ENCODE results near the gene SPATA3.

SPATA3 gene

DNA sequence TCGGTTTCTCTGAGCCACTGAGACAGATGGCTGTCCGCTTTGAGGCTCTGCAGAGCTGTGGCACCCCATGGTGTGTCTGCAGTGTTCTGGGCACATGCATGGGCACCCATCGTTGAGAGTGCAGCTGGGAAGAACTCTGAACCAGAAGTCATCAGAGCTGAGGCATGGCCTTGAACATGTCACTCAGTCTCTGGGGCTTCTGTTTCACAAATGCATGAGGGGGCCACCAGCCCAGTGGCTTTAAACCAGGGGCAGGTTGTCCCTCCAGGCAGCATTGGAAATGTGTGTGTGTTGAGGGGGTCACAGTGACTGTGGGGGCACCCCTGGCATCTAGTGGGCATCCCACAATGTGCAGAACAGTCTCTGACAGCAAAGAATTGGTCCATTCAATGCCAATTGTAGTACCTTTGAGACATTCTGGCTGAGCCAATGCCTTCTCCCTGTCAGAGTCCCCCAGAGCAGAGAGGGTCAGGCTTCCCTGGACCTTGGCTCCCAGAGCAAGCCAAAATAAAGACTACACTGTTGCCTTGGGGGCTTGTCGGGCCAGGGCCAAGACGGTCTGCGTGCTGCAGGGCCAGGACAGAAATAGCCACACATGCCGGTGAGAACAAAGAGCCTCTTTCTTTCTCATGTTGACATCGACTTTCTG, 51.5 kb downstream of the SPATA3 start:
- Histone ChIP-seq H3K27ac (ENCODE audit: extremely low read depth, low read depth, low read length) (no peak overlapping the region), H3K4me1 (ENCODE audit: control insufficient read depth, insufficient read depth, low read length) (no peaks in the 10 kb centered on the region), H3K36me3 (ENCODE audit: control insufficient read depth in 2 of 2, insufficient read depth in 1 of 2, low read length in 2 of 2) (peaks cover 4 to 35% of the 10 kb centered on the region in 2 experiments; a peak in 2 of 3 replicates), H3K4me3 (ENCODE audit: low read depth, low read length) (no peak overlapping the region), H3K9me3 (ENCODE audit: control insufficient read depth, insufficient read depth, low read depth, low read length) (no peaks in the 10 kb centered on the region)
- CTCF ChIA-PET: interaction anchor here (0.6 to 1.4 kb wide), 3 partner anchors 60 to 378 kb away, joined by 3 to 4 read pairs (median 3); no protein-coding TSS in a partner anchor
- TF ChIP-seq KLF16 (tag by site-specific recombination; IDR thresholded peaks at IDR 0.05) (no peak), PBX3 (CRISPR knock-in tag; IDR thresholded peaks at IDR 0.05) (no peak), ZNF37A (tag by site-specific recombination; IDR thresholded peaks at IDR 0.05) (no peak), ZNF2 (tag by site-specific recombination; IDR thresholded peaks at IDR 0.05) (no peak), ZNF302 (tag by site-specific recombination; IDR thresholded peaks at IDR 0.05; ENCODE audit: low read depth) (no peak), ZBTB48 (tag by site-specific recombination; IDR thresholded peaks at IDR 0.05) (no peak), ZNF24 (tag by site-specific recombination; IDR thresholded peaks at IDR 0.05) (no peak), ZNF292 (tag by site-specific recombination; IDR thresholded peaks at IDR 0.05; ENCODE audit: borderline replicate concordance, low read depth) (no peak), ZNF48 (tag by site-specific recombination; IDR thresholded peaks at IDR 0.05) (no peak), ZNF423 (tag by site-specific recombination; IDR thresholded peaks at IDR 0.05) (no peak), GLI4 (tag by site-specific recombination; IDR thresholded peaks at IDR 0.05) (no peak), ZNF311 (tag by site-specific recombination; IDR thresholded peaks at IDR 0.05; ENCODE audit: borderline replicate concordance) (no peak)
- TF ChIP-seq, protein P1, sequence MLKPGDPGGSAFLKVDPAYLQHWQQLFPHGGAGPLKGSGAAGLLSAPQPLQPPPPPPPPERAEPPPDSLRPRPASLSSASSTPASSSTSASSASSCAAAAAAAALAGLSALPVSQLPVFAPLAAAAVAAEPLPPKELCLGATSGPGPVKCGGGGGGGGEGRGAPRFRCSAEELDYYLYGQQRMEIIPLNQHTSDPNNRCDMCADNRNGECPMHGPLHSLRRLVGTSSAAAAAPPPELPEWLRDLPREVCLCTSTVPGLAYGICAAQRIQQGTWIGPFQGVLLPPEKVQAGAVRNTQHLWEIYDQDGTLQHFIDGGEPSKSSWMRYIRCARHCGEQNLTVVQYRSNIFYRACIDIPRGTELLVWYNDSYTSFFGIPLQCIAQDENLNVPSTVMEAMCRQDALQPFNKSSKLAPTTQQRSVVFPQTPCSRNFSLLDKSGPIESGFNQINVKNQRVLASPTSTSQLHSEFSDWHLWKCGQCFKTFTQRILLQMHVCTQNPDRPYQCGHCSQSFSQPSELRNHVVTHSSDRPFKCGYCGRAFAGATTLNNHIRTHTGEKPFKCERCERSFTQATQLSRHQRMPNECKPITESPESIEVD (tag by site-specific recombination; IDR thresholded peaks at IDR 0.05): no peak
- TF ChIP-seq, protein P2, sequence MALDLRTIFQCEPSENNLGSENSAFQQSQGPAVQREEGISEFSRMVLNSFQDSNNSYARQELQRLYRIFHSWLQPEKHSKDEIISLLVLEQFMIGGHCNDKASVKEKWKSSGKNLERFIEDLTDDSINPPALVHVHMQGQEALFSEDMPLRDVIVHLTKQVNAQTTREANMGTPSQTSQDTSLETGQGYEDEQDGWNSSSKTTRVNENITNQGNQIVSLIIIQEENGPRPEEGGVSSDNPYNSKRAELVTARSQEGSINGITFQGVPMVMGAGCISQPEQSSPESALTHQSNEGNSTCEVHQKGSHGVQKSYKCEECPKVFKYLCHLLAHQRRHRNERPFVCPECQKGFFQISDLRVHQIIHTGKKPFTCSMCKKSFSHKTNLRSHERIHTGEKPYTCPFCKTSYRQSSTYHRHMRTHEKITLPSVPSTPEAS (tag by site-specific recombination; IDR thresholded peaks at IDR 0.05): no peak
- TF ChIP-seq, protein P3, sequence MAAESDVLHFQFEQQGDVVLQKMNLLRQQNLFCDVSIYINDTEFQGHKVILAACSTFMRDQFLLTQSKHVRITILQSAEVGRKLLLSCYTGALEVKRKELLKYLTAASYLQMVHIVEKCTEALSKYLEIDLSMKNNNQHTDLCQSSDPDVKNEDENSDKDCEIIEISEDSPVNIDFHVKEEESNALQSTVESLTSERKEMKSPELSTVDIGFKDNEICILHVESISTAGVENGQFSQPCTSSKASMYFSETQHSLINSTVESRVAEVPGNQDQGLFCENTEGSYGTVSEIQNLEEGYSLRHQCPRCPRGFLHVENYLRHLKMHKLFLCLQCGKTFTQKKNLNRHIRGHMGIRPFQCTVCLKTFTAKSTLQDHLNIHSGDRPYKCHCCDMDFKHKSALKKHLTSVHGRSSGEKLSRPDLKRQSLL (tag by site-specific recombination; IDR thresholded peaks at IDR 0.05): no peak
- POLR2A ChIA-PET: no interaction called here

DNA sequence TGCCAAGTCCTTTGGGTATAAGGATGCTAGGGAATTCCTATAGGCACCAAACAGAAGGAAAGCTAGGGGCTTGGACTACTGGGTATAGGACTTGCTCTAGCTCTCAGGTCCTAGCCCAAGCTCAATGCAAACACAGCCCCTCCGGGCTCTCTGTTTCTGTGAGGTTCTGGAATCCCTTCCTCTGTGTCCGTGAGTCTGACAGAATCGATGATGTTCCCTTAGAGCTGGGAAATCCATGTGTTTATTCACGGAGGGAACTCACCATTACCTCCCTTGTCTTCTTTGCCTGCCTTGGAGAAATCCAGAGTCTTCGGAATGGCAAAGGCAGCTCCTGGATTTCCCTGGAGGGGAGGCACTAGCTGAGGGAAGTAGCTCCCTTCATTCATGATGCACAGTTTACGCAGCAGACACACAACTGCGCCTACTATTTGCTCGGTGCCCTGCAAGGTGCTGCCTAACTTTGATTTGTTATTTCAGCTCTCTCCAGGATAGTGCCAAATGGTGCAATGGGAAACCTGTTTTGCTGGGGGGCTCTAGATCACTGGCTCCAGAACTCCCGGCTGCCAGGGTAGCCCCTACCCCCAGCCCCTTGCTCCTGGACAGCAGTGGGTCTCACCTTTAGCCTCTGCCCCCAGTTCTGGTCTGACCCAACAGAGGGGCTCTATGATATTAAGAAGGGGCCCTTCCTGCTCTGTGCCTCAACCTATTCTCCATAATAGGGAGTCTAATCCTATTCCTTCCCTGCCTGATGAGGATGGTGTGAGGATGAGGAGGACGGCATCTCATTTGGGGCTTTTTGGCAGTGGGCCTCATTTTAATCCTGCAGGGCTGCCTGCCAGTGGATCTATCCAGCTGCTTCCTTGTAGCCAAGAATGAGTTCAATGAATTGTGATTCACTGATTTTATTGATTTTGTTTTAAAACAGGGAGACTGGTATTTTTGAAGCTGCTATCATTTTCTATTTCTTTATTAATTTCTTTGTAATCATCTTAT, 52.3 kb downstream of the SPATA3 start:
- POLR2A ChIA-PET: no interaction called here
- no peaks in the 10 kb centered on the region for H3K4me1 ChIP-seq (ENCODE audit: control insufficient read depth, insufficient read depth, low read length)
- H3K4me3 ChIP-seq (ENCODE audit: low read depth, low read length): no peak overlapping the region
- CTCF ChIA-PET: interaction anchor here (0.6 to 1.8 kb wide), 4 partner anchors 8 to 379 kb away, joined by 3 to 5 read pairs (median 4); no protein-coding TSS in a partner anchor
- peaks cover 4 to 30% of the 10 kb centered on the region in 2 experiments; a peak in 2 of 3 replicates for H3K36me3 ChIP-seq (ENCODE audit: control insufficient read depth in 2 of 2, insufficient read depth in 1 of 2, low read length in 2 of 2)
- H3K27ac ChIP-seq (ENCODE audit: extremely low read depth, low read depth, low read length): no peak overlapping the region
- no peaks in the 10 kb centered on the region for H3K9me3 ChIP-seq (ENCODE audit: control insufficient read depth, insufficient read depth, low read depth, low read length)
- TF ChIP-seq ZNF585B (tag by site-specific recombination; IDR thresholded peaks at IDR 0.05) (no peak), IKZF3 (tag by site-specific recombination; IDR thresholded peaks at IDR 0.05) (no peak), ZNF510 (tag by site-specific recombination; IDR thresholded peaks at IDR 0.05; ENCODE audit: insufficient replicate concordance) (no peak), ZNF2 (tag by site-specific recombination; IDR thresholded peaks at IDR 0.05) (no peak), CTCF (tag by site-specific recombination; IDR thresholded peaks at IDR 0.05) (no peak), TCF7L2 (IDR thresholded peaks at IDR 0.05; ENCODE audit: borderline replicate concordance, low read depth, low read length) (no peak), ZFP69B (tag by site-specific recombination; IDR thresholded peaks at IDR 0.05) (no peak)
- TF ChIP-seq, protein P4, sequence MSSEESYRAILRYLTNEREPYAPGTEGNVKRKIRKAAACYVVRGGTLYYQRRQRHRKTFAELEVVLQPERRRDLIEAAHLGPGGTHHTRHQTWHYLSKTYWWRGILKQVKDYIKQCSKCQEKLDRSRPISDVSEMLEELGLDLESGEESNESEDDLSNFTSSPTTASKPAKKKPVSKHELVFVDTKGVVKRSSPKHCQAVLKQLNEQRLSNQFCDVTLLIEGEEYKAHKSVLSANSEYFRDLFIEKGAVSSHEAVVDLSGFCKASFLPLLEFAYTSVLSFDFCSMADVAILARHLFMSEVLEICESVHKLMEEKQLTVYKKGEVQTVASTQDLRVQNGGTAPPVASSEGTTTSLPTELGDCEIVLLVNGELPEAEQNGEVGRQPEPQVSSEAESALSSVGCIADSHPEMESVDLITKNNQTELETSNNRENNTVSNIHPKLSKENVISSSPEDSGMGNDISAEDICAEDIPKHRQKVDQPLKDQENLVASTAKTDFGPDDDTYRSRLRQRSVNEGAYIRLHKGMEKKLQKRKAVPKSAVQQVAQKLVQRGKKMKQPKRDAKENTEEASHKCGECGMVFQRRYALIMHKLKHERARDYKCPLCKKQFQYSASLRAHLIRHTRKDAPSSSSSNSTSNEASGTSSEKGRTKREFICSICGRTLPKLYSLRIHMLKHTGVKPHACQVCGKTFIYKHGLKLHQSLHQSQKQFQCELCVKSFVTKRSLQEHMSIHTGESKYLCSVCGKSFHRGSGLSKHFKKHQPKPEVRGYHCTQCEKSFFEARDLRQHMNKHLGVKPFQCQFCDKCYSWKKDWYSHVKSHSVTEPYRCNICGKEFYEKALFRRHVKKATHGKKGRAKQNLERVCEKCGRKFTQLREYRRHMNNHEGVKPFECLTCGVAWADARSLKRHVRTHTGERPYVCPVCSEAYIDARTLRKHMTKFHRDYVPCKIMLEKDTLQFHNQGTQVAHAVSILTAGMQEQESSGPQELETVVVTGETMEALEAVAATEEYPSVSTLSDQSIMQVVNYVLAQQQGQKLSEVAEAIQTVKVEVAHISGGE (tag by site-specific recombination; conservative IDR thresholded peaks at IDR 0.05; ENCODE audit: low read depth): no peak

All from HEK293 (cell line).